HepG2 (cell line): Measurements from ENCODE around the gene CENPB. TPM values are rescaled to one million over a fixed set of nuclear protein-coding genes. Genes with fewer than 3 reads are reported as not detected.

Experiments
- ATAC-seq: fragments of 200-7000 bp; cut with Tn5 transposase; 3 replicates; pipeline ENCODE4 v1.9.1; 2020; ENCODE audit warnings: mild to moderate bottlenecking, moderate library complexity
- BruUV-seq: library from RNA; stranded (reverse); fragments of 400-500 nt; replicated peaks from 2 replicates; lab custom pipeline; 2021; lab: Mats Ljungman, UMichigan
- CTCF ChIA-PET: fragments of 300-600 bp; formaldehyde crosslinking; extraction: SDS; loops from one replicate; lab custom pipeline; 2021; ENCODE audit warnings: low total read pairs, inconsistent platforms, low intra/inter-chr PET ratio; lab: Yijun Ruan, JAX
- POLR2A ChIA-PET: fragments of 350-600 bp; sonication (Branson Sonifier 250); formaldehyde crosslinking; loops from one replicate; lab custom pipeline; 2020; ENCODE audit warnings: antibody characterized with exemption, inconsistent platforms; lab: Yijun Ruan, JAX
- DNase-seq: peaks from one replicate; pipeline ENCODE4 v3.0.0-alpha.2; 2015; ENCODE audit warnings: low spot score
- FAIRE-seq: peaks from 3 replicates; lab custom pipeline; 2011; peaks lifted over from hg19 to GRCh38; lab: Jason Lieb, UNC
- H2AFZ ChIP-seq: one replicate; pipeline ENCODE4 v1.6.1; 2011; ENCODE audit warnings: low read length, inconsistent platforms
- H3K27ac ChIP-seq: fragments of 300-600 bp; 3 replicates; pipeline ENCODE4 v1.8.0; 2011; ENCODE audit warnings: mixed run types, mild to moderate bottlenecking, mixed read lengths, low read length, inconsistent platforms; ENCODE audit not compliant: insufficient read depth; ENCODE audit errors: extremely low read length
- H3K27me3 ChIP-seq, 2 experiments: fragments of 200-600 bp in 1 of 2; 2 replicates in 1 of 2; 3 replicates in 1 of 2; pipeline versions ENCODE4 v1.6.0 to v1.8.0; 2011; ENCODE audit warnings: low read length in 2 of 2, mild to moderate bottlenecking in 2 of 2, moderate library complexity in 2 of 2, inconsistent platforms in 1 of 2; ENCODE audit not compliant: insufficient read depth in 2 of 2, control insufficient read depth in 1 of 2
- H3K36me3 ChIP-seq, 2 experiments: fragments of 200-600 bp in 1 of 2; replicated peaks in 1 of 2; 2 replicates in 1 of 2; 3 replicates in 1 of 2; pipeline versions ENCODE4 v1.5.1 to v1.8.0; 2011; ENCODE audit warnings: low read length in 2 of 2, inconsistent platforms in 1 of 2; ENCODE audit not compliant: insufficient read depth in 2 of 2, control insufficient read depth in 1 of 2
- H3K4me1 ChIP-seq: 2 replicates; pipeline ENCODE4 v1.5.1; 2012; ENCODE audit warnings: low read length, inconsistent platforms; ENCODE audit not compliant: insufficient read depth
- H3K4me2 ChIP-seq: 2 replicates; pipeline ENCODE4 v1.6.0; 2011; ENCODE audit warnings: low read depth, low read length, inconsistent platforms
- H3K4me3 ChIP-seq, 3 experiments: fragments of 200-600 bp in 1 of 3; sonication (generic), shearing (Covaris generic) in 1 of 3; replicated peaks in 1 of 3; 2 replicates each; pipeline ENCODE4 v1.5.1; 2011 to 2016; ENCODE audit warnings: low read length in 3 of 3, inconsistent platforms in 2 of 3, low read depth in 2 of 3, mild to moderate bottlenecking in 2 of 3, control low read depth in 1 of 3, mixed read lengths in 1 of 3; ENCODE audit not compliant: insufficient read depth in 1 of 3
- H3K79me2 ChIP-seq: one replicate; pipeline ENCODE4 v1.6.1; 2011; ENCODE audit warnings: low read length, inconsistent platforms; ENCODE audit not compliant: insufficient read depth
- H3K9ac ChIP-seq: 2 replicates; pipeline ENCODE4 v1.6.0; 2011; ENCODE audit warnings: mild to moderate bottlenecking, low read depth, low read length, inconsistent platforms; ENCODE audit not compliant: insufficient read depth
- H3K9me3 ChIP-seq: 2 replicates; pipeline ENCODE4 v1.5.1; 2012; ENCODE audit warnings: mild to moderate bottlenecking, low read length
- H4K20me1 ChIP-seq: 2 replicates; pipeline ENCODE4 v1.6.0; 2011; ENCODE audit warnings: inconsistent platforms, mild to moderate bottlenecking, low read length, moderate library complexity; ENCODE audit not compliant: insufficient read depth
- BRF2 ChIP-seq: sonication (generic); formaldehyde crosslinking; IDR thresholded peaks from 2 replicates; pipeline ENCODE4 v1.8.1; 2022; ENCODE audit warnings: mild to moderate bottlenecking, missing genetic modification reagents
- MED1 ChIP-seq: sonication (generic); formaldehyde crosslinking; IDR thresholded peaks from 2 replicates; pipeline ENCODE4 v1.4.0; 2020; ENCODE audit warnings: missing genetic modification reagents
- POLR2A ChIP-seq, 2 experiments: IDR thresholded peaks; 2 replicates each; pipeline ENCODE4 v1.6.1; 2011; ENCODE audit warnings: low read depth in 2 of 2, low read length in 2 of 2, mild to moderate bottlenecking in 1 of 2, moderate library complexity in 1 of 2; ENCODE audit not compliant: insufficient read depth in 1 of 2
- PTBP1 ChIP-seq: fragments of 200-400 bp; formaldehyde crosslinking; IDR thresholded peaks from 2 replicates; pipeline ENCODE4 v1.6.1; 2018; ENCODE audit warnings: low read length, low read depth; ENCODE audit not compliant: poor library complexity, severe bottlenecking
- RFXAP ChIP-seq: sonication (generic); formaldehyde crosslinking; IDR thresholded peaks from 2 replicates; pipeline ENCODE4 v1.4.0; 2020; ENCODE audit warnings: missing genetic modification reagents, borderline replicate concordance
- SALL2 ChIP-seq: sonication (generic); formaldehyde crosslinking; IDR thresholded peaks from 2 replicates; pipeline ENCODE4 v1.8.1; 2023; ENCODE audit warnings: mild to moderate bottlenecking, missing genetic modification reagents, inconsistent platforms
- SMAD9 ChIP-seq: sonication (generic); formaldehyde crosslinking; IDR thresholded peaks from 2 replicates; pipeline ENCODE4 v1.5.1; 2020; ENCODE audit warnings: mild to moderate bottlenecking, missing genetic modification reagents
- UBTF ChIP-seq: sonication (generic); formaldehyde crosslinking; IDR thresholded peaks from 2 replicates; pipeline ENCODE4 v1.4.0; 2020; ENCODE audit warnings: mild to moderate bottlenecking, missing genetic modification reagents
- ZC3H13 ChIP-seq: sonication (generic); formaldehyde crosslinking; IDR thresholded peaks from 2 replicates; pipeline ENCODE4 v1.8.1; 2023; ENCODE audit warnings: mild to moderate bottlenecking, missing genetic modification reagents, moderate library complexity
- ZNF451 ChIP-seq: sonication (generic); formaldehyde crosslinking; IDR thresholded peaks from 2 replicates; pipeline ENCODE4 v1.5.0; 2020; ENCODE audit warnings: mild to moderate bottlenecking, missing genetic modification reagents
- ZNF766 ChIP-seq: sonication (generic); formaldehyde crosslinking; IDR thresholded peaks from 2 replicates; pipeline ENCODE4 v1.5.0; 2020; ENCODE audit warnings: missing genetic modification reagents, borderline replicate concordance
- WGBS: methylation state at CpG from one replicate; pipeline ENCODE4 v1.1.6; 2017; ENCODE audit warnings: low lambda C conversion rate; 5-methylcytosine and 5-hydroxymethylcytosine counted together
- in situ Hi-C: cut with HindIII; loops from 2 replicates; pipeline ENCODE4 v1.10.0; 2017; ENCODE audit warnings: low pct_unique_long_range_greater_than_20kb; ENCODE audit not compliant: extremely low pct_ligation_motif_present
- intact Hi-C: fragments of 100-400 bp; cut with micrococcal nuclease; formaldehyde crosslinking; loops from one replicate; pipeline ENCODE4 v1.10.0; 2022; ENCODE audit not compliant: unreplicated experiment
- polyA plus RNA-seq, 8 experiments: library from polyadenylated mRNA; depleted of rRNA in 3 of 8; stranded (reverse) in 7 of 8; unstranded in 1 of 8; fragments of >200 nt; fragmentation: Illumina TruSeq in 4 of 8; extraction: Trizol in 4 of 8; gene quantifications; 2 replicates each; pipeline versions ENCODE4 v1.2.1 to v1.2.3, GENCODE V29; 2011 to 2016; ENCODE audit warnings: low read depth in 4 of 8, missing spikeins in 1 of 8, mixed read lengths in 1 of 8; ENCODE audit not compliant: insufficient read depth in 1 of 8
- total RNA-seq, 5 experiments: library from RNA; depleted of rRNA; stranded (reverse); fragments of >200 nt; fragmentation: Illumina TruSeq; extraction: Trizol; gene quantifications; 2 replicates each; pipeline ENCODE4 v1.2.3, GENCODE V29; 2016; ENCODE audit warnings: low read depth in 1 of 5

The CENPB gene
- total and polyA plus RNA-seq, 2 of the 13 experiments (the other 11 are each of a cell fraction or from before 2014, with no cell fraction given), result 10.4 to 54.5 TPM

GRCh38 chr20:3782597-3782996 is 3.9 kb downstream of the CENPB start:
- Histone ChIP-seq H3K4me2 (no peak overlapping the region), H4K20me1 (peaks cover 5% of the 10 kb centered on the region; the same call in 1 of the 2 replicates), H3K9me3 (no peaks in the 10 kb centered on the region), H2AFZ (no peak overlapping the region), H3K4me3 (no peak overlapping the region), H3K4me1 (peaks cover 76% of the 10 kb centered on the region), H3K9ac (no peak overlapping the region), H3K27ac (no peak overlapping the region), H3K79me2 (peaks cover 9% of the 10 kb centered on the region), H3K27me3 (peaks cover 2 to 27% of the 10 kb centered on the region in 2 experiments)
- FAIRE-seq (no peak), ATAC-seq (no peak), DNase-seq (no peak)
- ChIA-PET CTCF (interaction anchor here (2.0 kb wide), 1 partner anchor 33 kb away, joined by 9 read pairs; no protein-coding TSS in a partner anchor), POLR2A (interaction anchor here (7.6 to 10.4 kb wide), 2 partner anchors 14 to 37 kb away, joined by 74 to 134 read pairs; partner anchors contain the start of genes ADISSP and AP5S1)
- intact Hi-C loops, result loop anchor here (5.0 kb wide), 1 partner anchor 310 kb away; no protein-coding TSS in a partner anchor
- BruUV-seq, result no TSS peak
- in situ Hi-C loops, result loop anchor here (5.0 kb wide), 1 partner anchor 35 kb away; no protein-coding TSS in a partner anchor
- 85% methylated on average over 6 of the region's 6 CpGs for WGBS
- TF ChIP-seq POLR2A (IDR thresholded peaks at IDR 0.05; ENCODE audit: insufficient read depth in 1 of 2, low read depth in 2 of 2, low read length in 2 of 2) (peak in 1 of 2 experiments; percentile 32; a peak in 1 of 4 replicates), SALL2 (CRISPR knock-in tag) (0 out of 2 replicates have a peak, but pooled peaks have one; percentile 36), ZNF766 (CRISPR knock-in tag) (peak; percentile 34; the same call in 1 of the 2 replicates), SMAD9 (CRISPR knock-in tag) (no peak), RFXAP (CRISPR knock-in tag) (0 out of 2 replicates have a peak, but pooled peaks have one; percentile 7), UBTF (CRISPR knock-in tag) (0 out of 2 replicates have a peak, but pooled peaks have one; percentile 7), ZC3H13 (CRISPR knock-in tag) (peak; percentile 50; the same call in 1 of the 2 replicates), PTBP1 (no peak), MED1 (0 out of 2 replicates have a peak, but pooled peaks have one; percentile 9), ZNF451 (no peak), BRF2 (CRISPR knock-in tag) (0 out of 2 replicates have a peak, but pooled peaks have one; percentile 43)
- TF ChIP-seq, all 625 proteins: peak for 8
- H3K36me3 ChIP-seq, result no peaks in the 10 kb centered on the region
